ENCODE measurements around the gene PDCD2L. TPM values are rescaled to one million over a fixed set of nuclear protein-coding genes. Genes with fewer than 3 reads are reported as not detected.
A peak's percentile ranks its signal among the peaks of the same experiment; 100 is the strongest.

Gene PDCD2L
- total and polyA plus RNA-seq, 2 of the 8 experiments (the other 6 are each of a cell fraction or from before 2014, with no cell fraction given), result 51.5 to 78.1 TPM

GRCh38 chr19:34364830-34365462 is 39.3 kb upstream of the PDCD2L start, which contains the start of gene GPI:
Gene GPI (plus strand): TSS chr19:34365196. CDS start chr19:34365267, 71 bp downstream.
- H2BK120ac ChIP-seq (replicated peaks; ENCODE audit: low read depth, low read length), result no peak within 1 kb of the TSS
- DNase-seq (ENCODE audit: low read depth in 1 of 2, low spot score in 2 of 2) (peak; percentile 15 to 83), FAIRE-seq (no peak)
- no peak within 1 kb of the TSS for H3K14ac ChIP-seq (ENCODE audit: insufficient read length)
- peak within 1 kb of the TSS; percentile 82 for H4K8ac ChIP-seq (ENCODE audit: extremely low read depth, insufficient read depth, low read length)
- peak within 1 kb of the TSS; percentile 78 for H3K56ac ChIP-seq (replicated peaks; ENCODE audit: insufficient read length, low read depth, low read length)
- peak within 1 kb of the TSS; percentile 44 for H3K4ac ChIP-seq (replicated peaks; ENCODE audit: insufficient read length, low read depth, low read length)
- peaks cover 7 to 19% of the 10 kb centered on the region in 2 experiments for H4K20me1 ChIP-seq (replicated peaks in 1 of 2; ENCODE audit: control insufficient read depth in 1 of 2, insufficient read depth in 2 of 2, low read length in 2 of 2)
- H2BK5ac ChIP-seq (ENCODE audit: low read depth, low read length), result no peak within 1 kb of the TSS; the same call in 1 of the 2 replicates
- no peak within 1 kb of the TSS for H2BK12ac ChIP-seq (ENCODE audit: low read depth, low read length)
- peaks cover 9% of the 10 kb centered on the region; the same call in 1 of the 2 replicates for H3K23me2 ChIP-seq (ENCODE audit: low read depth, low read length)
- peak within 1 kb of the TSS; percentile 11 for H4K5ac ChIP-seq (ENCODE audit: insufficient read length, low read depth, low read length)
- H2AFZ ChIP-seq (ENCODE audit: low read length), result peak within 1 kb of the TSS; percentile 97
- H3K23ac ChIP-seq (ENCODE audit: insufficient read length), result no peak within 1 kb of the TSS
- H3K27me3 ChIP-seq (replicated peaks in 1 of 4; ENCODE audit: control insufficient read depth in 3 of 4, extremely low read depth in 1 of 4, insufficient read depth in 3 of 4, low read length in 3 of 4), result no peaks in the 10 kb centered on the region
- H3K4me3 ChIP-seq (ENCODE audit: extremely low read depth in 1 of 4, insufficient read depth in 2 of 4, low read depth in 3 of 4, low read length in 4 of 4), result peak within 1 kb of the TSS; percentile 79 to 99 (median 88)
- no peaks in the 10 kb centered on the region for H3K9me3 ChIP-seq (ENCODE audit: insufficient read depth in 2 of 2, low read depth in 1 of 2, low read length in 1 of 2)
- peak within 1 kb of the TSS; percentile 61; the same call in 1 of the 2 replicates for H2BK15ac ChIP-seq (ENCODE audit: low read length)
- 0 out of 2 replicates have a peak within 1 kb of the TSS, but pooled peaks have one; percentile 8 for H3K27ac ChIP-seq (ENCODE audit: low read depth, low read length)
- peak within 1 kb of the TSS; percentile 78 to 85 for H3K4me2 ChIP-seq (ENCODE audit: insufficient read depth in 1 of 2, low read depth in 2 of 2, low read length in 2 of 2)
- H3K18ac ChIP-seq (ENCODE audit: extremely low read depth, low read length), result peak within 1 kb of the TSS; percentile 83; the same call in 1 of the 2 replicates
- no peak within 1 kb of the TSS for H2BK20ac ChIP-seq (ENCODE audit: low read length)
- H3K36me3 ChIP-seq (ENCODE audit: control insufficient read depth in 2 of 4, insufficient read depth in 4 of 4, low read length in 3 of 4), result peaks cover 16 to 31% (median 22%) of the 10 kb centered on the region in 4 experiments
- H3K79me2 ChIP-seq (ENCODE audit: control insufficient read depth in 1 of 2, insufficient read depth in 2 of 2, low read length in 2 of 2), result peaks cover 2 to 25% of the 10 kb centered on the region in 2 experiments; a peak in 3 of 4 replicates
- peak within 1 kb of the TSS; percentile 35 for H4K91ac ChIP-seq (replicated peaks; ENCODE audit: insufficient read length, low read length)
- WGBS, 2 experiments (ENCODE audit: extremely low coverage in 1 of 2, insufficient coverage in 1 of 2, insufficient read length in 1 of 2, insufficient replicate concordance in 2 of 2, low coverage in 1 of 2, low lambda C conversion rate in 2 of 2, missing lambda C conversion rate in 1 of 2), result 4% methylated on average over 55 of the region's 67 CpGs; no CpG with 5 or more reads in 1 of the 2 experiments
- ChIA-PET CTCF (ENCODE audit: partially characterized antibody) (interaction anchor here (0.9 to 1.3 kb wide), 3 partner anchors 12 to 32 kb away, joined by 3 read pairs; no protein-coding TSS in a partner anchor), POLR2A (ENCODE audit: partially characterized antibody) (interaction anchor here (0.8 to 3.2 kb wide), 15 partner anchors 9 to 117 kb away, joined by 3 to 12 read pairs (median 3); partner anchors contain the start of gene WTIP)
- H2AK5ac ChIP-seq (ENCODE audit: low read depth, low read length), result no peak within 1 kb of the TSS; the same call in 1 of the 2 replicates
- peaks cover 3 to 12% (median 6%) of the 10 kb centered on the region in 4 experiments; a peak in 6 of 7 replicates for H3K4me1 ChIP-seq (replicated peaks in 1 of 4; ENCODE audit: control insufficient read depth in 3 of 4, insufficient read depth in 4 of 4, low read length in 3 of 4)
- H3K9ac ChIP-seq (replicated peaks in 1 of 4; ENCODE audit: extremely low read depth in 1 of 4, low read depth in 3 of 4, low read length in 3 of 4), result peak within 1 kb of the TSS; percentile 56 to 81 (median 71)
- peaks cover 20% of the 10 kb centered on the region for H3K79me1 ChIP-seq (ENCODE audit: low read depth, low read length)
- TF ChIP-seq POLR2AphosphoS5 (IDR thresholded peaks at IDR 0.05; ENCODE audit: low read depth, low read length) (peak; percentile 73), SIX5 (IDR thresholded peaks at IDR 0.05; ENCODE audit: low read depth, low read length) (no peak), KDM5A (IDR thresholded peaks at IDR 0.05; ENCODE audit: low read length) (no peak), TAF1 (IDR thresholded peaks at IDR 0.05; ENCODE audit: low read depth, low read length) (peak; percentile 53; the same call in 1 of the 2 replicates), CREB1 (IDR thresholded peaks at IDR 0.05) (no peak), BACH1 (IDR thresholded peaks at IDR 0.05; ENCODE audit: low read length) (no peak), TAF7 (optimal IDR thresholded peaks at IDR 0.05; ENCODE audit: borderline replicate concordance, low read depth, low read length) (peak; percentile 30), CEBPB (IDR thresholded peaks at IDR 0.05; ENCODE audit: low read depth, low read length) (no peak), EGR1 (IDR thresholded peaks at IDR 0.05; ENCODE audit: borderline replicate concordance, low read depth, low read length) (no peak), YY1 (IDR thresholded peaks at IDR 0.05; ENCODE audit: low read depth, low read length) (0 out of 2 replicates have a peak, but pooled peaks have one; percentile 18), NANOG (IDR thresholded peaks at IDR 0.05; ENCODE audit: insufficient read depth, low read depth, low read length, poor library complexity, severe bottlenecking) (no peak), ASH2L (IDR thresholded peaks at IDR 0.05; ENCODE audit: low read length) (peak; percentile 88), ATF3 (IDR thresholded peaks at IDR 0.05; ENCODE audit: insufficient read depth, low read depth, low read length) (no peak)
